ENCODE results near the gene LIMS2.

The LIMS2 gene

DNA sequence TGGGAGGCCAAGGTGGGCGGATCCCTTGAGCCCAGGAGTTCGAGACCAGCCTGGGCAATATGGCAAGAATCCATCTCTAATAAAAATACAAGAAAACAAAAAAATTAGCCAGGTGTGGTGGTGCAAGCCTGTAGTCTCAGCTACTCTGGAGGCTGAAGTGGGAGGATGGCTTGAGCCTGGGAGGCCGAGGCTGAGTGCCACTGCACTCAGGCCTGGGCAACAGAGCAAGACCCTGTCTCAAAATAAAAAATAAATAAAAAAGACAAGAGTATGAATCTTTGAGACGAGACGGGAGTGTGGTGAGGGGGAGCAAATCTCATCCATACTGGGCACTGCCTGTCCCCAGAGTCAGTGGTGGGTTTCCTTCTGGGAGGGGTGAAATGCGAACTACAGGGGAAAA, 17.2 kb downstream of the LIMS2 start:
- ChIA-PET POLR2A (no interaction called here), CTCF (no interaction called here)
- no peak overlapping the region for H3K27ac ChIP-seq (ENCODE audit: extremely low read depth, low read depth, low read length)
- no peaks in the 10 kb centered on the region for H3K9me3 ChIP-seq (ENCODE audit: control insufficient read depth, insufficient read depth, low read depth, low read length)
- no peaks in the 10 kb centered on the region for H3K36me3 ChIP-seq (ENCODE audit: control insufficient read depth in 2 of 2, insufficient read depth in 1 of 2, low read length in 2 of 2)
- TF ChIP-seq ZNF596 (tag by site-specific recombination; IDR thresholded peaks at IDR 0.05): no peak
- peak; percentile 28; the same call in 1 of the 2 replicates for TF ChIP-seq ZFHX2 (tag by site-specific recombination; conservative IDR thresholded peaks at IDR 0.05)
- H3K4me3 ChIP-seq (ENCODE audit: low read depth, low read length): no peak overlapping the region
- H3K4me1 ChIP-seq (ENCODE audit: control insufficient read depth, insufficient read depth, low read length): no peaks in the 10 kb centered on the region

DNA sequence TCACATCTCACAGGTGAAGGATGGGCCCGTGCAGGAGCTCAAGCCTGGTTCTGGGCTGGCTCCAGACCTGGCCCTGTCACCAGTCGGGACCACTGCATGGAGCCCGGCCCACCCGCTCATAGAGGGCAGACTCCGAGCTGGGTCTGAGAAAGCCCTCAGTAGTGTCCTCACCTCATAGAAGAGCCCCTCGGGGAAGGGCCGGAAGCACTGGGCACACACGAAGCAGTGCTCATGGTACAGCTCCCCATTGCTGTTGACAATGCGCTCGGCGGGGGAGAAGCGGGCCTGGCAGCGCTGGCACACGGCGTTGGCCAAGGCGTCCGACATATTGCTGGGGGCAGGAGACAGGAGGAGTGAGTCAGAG, 18.1 kb downstream of the LIMS2 start:
- Histone ChIP-seq H3K9me3 (ENCODE audit: control insufficient read depth, insufficient read depth, low read depth, low read length) (no peaks in the 10 kb centered on the region), H3K36me3 (ENCODE audit: control insufficient read depth in 2 of 2, insufficient read depth in 1 of 2, low read length in 2 of 2) (no peaks in the 10 kb centered on the region), H3K4me3 (ENCODE audit: low read depth, low read length) (no peak overlapping the region), H3K27ac (ENCODE audit: extremely low read depth, low read depth, low read length) (no peak overlapping the region), H3K4me1 (ENCODE audit: control insufficient read depth, insufficient read depth, low read length) (no peaks in the 10 kb centered on the region)
- ChIA-PET CTCF (no interaction called here), POLR2A (no interaction called here)
- TF ChIP-seq ZNF175 (tag by site-specific recombination; IDR thresholded peaks at IDR 0.05) (no peak), ZNF610 (tag by site-specific recombination; IDR thresholded peaks at IDR 0.05; ENCODE audit: borderline replicate concordance) (no peak), ZNF311 (tag by site-specific recombination; IDR thresholded peaks at IDR 0.05; ENCODE audit: borderline replicate concordance) (no peak), ZNF23 (tag by site-specific recombination; IDR thresholded peaks at IDR 0.05; ENCODE audit: borderline replicate concordance) (no peak)
- TF ChIP-seq, protein P1, sequence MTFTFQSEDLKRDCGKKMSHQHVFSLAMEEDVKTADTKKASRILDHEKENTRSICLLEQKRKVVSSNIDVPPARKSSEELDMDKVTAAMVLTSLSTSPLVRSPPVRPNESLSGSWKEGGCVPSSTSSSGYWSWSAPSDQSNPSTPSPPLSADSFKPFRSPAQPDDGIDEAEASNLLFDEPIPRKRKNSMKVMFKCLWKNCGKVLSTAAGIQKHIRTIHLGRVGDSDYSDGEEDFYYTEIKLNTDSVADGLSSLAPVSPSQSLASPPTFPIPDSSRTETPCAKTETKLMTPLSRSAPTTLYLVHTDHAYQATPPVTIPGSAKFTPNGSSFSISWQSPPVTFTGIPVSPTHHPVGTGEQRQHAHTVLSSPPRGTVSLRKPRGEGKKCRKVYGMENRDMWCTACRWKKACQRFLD (tag by site-specific recombination; IDR thresholded peaks at IDR 0.05): no peak
- TF ChIP-seq, protein P2, sequence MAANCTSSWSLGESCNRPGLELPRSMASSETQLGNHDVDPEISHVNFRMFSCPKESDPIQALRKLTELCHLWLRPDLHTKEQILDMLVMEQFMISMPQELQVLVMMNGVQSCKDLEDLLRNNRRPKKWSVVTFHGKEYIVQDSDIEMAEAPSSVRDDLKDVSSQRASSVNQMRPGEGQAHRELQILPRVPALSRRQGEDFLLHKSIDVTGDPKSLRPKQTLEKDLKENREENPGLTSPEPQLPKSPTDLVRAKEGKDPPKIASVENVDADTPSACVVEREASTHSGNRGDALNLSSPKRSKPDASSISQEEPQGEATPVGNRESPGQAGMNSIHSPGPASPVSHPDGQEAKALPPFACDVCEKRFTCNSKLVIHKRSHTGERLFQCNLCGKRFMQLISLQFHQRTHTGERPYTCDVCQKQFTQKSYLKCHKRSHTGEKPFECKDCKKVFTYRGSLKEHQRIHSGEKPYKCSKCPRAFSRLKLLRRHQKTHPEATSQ (tag by site-specific recombination; IDR thresholded peaks at IDR 0.05): no peak

DNA sequence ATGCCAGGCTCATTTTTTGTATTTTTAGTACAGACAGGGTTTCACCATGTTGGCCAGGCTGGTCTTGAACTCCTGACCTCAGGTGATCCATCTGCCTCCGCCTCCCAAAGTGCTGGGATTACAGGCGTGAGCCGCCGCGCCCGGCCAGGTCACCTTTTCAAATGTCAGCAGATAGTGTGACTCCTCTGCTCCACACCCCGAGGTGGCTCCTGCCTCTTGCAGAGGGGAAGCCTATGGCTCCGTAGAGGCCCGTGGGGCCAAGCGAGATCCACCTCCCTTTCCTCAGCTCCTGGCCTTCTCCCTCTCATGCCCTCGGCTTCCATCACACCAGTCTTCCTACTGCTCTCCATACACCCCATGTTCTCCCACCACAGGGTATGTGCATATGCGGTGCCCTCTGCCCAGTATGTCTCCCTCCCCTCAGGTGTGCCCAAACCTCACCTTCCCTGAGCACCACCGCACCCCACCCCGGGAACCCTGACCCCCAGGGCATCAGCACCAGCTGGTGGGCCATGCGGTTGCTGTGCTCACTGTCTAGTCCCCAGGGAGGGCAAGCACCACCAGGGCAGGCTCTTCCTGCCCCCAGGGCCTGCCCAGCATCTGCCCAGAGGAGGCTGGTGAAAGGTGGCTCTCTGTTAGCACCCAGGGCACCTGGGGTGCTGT, 18.6 kb downstream of the LIMS2 start:
- Histone ChIP-seq H3K9me3 (ENCODE audit: control insufficient read depth, insufficient read depth, low read depth, low read length) (no peaks in the 10 kb centered on the region), H3K27ac (ENCODE audit: extremely low read depth, low read depth, low read length) (no peak overlapping the region), H3K4me1 (ENCODE audit: control insufficient read depth, insufficient read depth, low read length) (no peaks in the 10 kb centered on the region), H3K4me3 (ENCODE audit: low read depth, low read length) (no peak overlapping the region), H3K36me3 (ENCODE audit: control insufficient read depth in 2 of 2, insufficient read depth in 1 of 2, low read length in 2 of 2) (no peaks in the 10 kb centered on the region)
- ChIA-PET CTCF (no interaction called here), POLR2A (interaction anchor here (0.6 kb wide), 1 partner anchor 139 kb away, joined by 6 read pairs; no protein-coding TSS in a partner anchor)
- TF ChIP-seq ZNF211 (tag by site-specific recombination; IDR thresholded peaks at IDR 0.05; ENCODE audit: low read depth): no peak
- TF ChIP-seq, protein P3, sequence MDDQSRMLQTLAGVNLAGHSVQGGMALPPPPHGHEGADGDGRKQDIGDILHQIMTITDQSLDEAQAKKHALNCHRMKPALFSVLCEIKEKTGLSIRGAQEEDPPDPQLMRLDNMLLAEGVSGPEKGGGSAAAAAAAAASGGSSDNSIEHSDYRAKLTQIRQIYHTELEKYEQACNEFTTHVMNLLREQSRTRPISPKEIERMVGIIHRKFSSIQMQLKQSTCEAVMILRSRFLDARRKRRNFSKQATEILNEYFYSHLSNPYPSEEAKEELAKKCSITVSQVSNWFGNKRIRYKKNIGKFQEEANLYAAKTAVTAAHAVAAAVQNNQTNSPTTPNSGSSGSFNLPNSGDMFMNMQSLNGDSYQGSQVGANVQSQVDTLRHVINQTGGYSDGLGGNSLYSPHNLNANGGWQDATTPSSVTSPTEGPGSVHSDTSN (CRISPR knock-in tag; IDR thresholded peaks at IDR 0.05): no peak
- no peak for TF ChIP-seq ZNF544 (tag by site-specific recombination; IDR thresholded peaks at IDR 0.05)
- no peak for TF ChIP-seq ZNF510 (tag by site-specific recombination; IDR thresholded peaks at IDR 0.05; ENCODE audit: insufficient replicate concordance)
- TF ChIP-seq WT1 (tag by site-specific recombination; IDR thresholded peaks at IDR 0.05): no peak
- TF ChIP-seq ZNF561 (tag by site-specific recombination; IDR thresholded peaks at IDR 0.05; ENCODE audit: borderline replicate concordance): no peak
- no peak for TF ChIP-seq MYNN (tag by site-specific recombination; IDR thresholded peaks at IDR 0.05; ENCODE audit: borderline replicate concordance)
- TF ChIP-seq SCRT2 (tag by site-specific recombination; IDR thresholded peaks at IDR 0.05): no peak
- TF ChIP-seq ZNF221 (tag by site-specific recombination; IDR thresholded peaks at IDR 0.05; ENCODE audit: borderline replicate concordance): no peak
- TF ChIP-seq ZNF23 (tag by site-specific recombination; IDR thresholded peaks at IDR 0.05; ENCODE audit: borderline replicate concordance): no peak
- TF ChIP-seq ZNF248 (tag by site-specific recombination; IDR thresholded peaks at IDR 0.05): no peak
- no peak for TF ChIP-seq ZNF548 (tag by site-specific recombination; IDR thresholded peaks at IDR 0.05)
- TF ChIP-seq, protein P4, sequence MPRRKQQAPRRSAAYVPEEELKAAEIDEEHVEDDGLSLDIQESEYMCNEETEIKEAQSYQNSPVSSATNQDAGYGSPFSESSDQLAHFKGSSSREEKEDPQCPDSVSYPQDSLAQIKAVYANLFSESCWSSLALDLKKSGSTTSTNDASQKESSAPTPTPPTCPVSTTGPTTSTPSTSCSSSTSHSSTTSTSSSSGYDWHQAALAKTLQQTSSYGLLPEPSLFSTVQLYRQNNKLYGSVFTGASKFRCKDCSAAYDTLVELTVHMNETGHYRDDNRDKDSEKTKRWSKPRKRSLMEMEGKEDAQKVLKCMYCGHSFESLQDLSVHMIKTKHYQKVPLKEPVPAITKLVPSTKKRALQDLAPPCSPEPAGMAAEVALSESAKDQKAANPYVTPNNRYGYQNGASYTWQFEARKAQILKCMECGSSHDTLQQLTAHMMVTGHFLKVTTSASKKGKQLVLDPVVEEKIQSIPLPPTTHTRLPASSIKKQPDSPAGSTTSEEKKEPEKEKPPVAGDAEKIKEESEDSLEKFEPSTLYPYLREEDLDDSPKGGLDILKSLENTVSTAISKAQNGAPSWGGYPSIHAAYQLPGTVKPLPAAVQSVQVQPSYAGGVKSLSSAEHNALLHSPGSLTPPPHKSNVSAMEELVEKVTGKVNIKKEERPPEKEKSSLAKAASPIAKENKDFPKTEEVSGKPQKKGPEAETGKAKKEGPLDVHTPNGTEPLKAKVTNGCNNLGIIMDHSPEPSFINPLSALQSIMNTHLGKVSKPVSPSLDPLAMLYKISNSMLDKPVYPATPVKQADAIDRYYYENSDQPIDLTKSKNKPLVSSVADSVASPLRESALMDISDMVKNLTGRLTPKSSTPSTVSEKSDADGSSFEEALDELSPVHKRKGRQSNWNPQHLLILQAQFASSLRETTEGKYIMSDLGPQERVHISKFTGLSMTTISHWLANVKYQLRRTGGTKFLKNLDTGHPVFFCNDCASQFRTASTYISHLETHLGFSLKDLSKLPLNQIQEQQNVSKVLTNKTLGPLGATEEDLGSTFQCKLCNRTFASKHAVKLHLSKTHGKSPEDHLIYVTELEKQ (tag by site-specific recombination; IDR thresholded peaks at IDR 0.05; ENCODE audit: borderline replicate concordance): no peak
- no peak for TF ChIP-seq OSR2 (tag by site-specific recombination; IDR thresholded peaks at IDR 0.05)

All from HEK293 (cell line).